OCI-LY7 (cell line): ENCODE measurements around the gene KRTAP26-1. TPM values are rescaled to one million over a fixed set of nuclear protein-coding genes. Genes with fewer than 3 reads are reported as not detected.

Experiments used
- BruUV-seq: library from RNA; stranded (reverse); fragments of 400-500 nt; replicated peaks from 2 replicates; lab custom pipeline; 2021; lab: Mats Ljungman, UMichigan
- CTCF ChIA-PET: fragments of 300-600 bp; sonication (Branson Sonifier 250); formaldehyde crosslinking; loops from one replicate; lab custom pipeline; 2022; ENCODE audit warnings: antibody characterized with exemption; ENCODE audit not compliant: unreplicated experiment; lab: Charles Lee
- POLR2A ChIA-PET: fragments of 300-600 bp; sonication (Branson Sonifier 250); formaldehyde crosslinking; loops from one replicate; lab custom pipeline; 2022; ENCODE audit warnings: antibody characterized with exemption; lab: Charles Lee
- DNase-seq: peaks from one replicate; pipeline ENCODE4 v3.0.0-alpha.2; 2015; ENCODE audit warnings: low spot score
- H2AFZ ChIP-seq: fragments of 200-600 bp; sonication (generic), shearing (Covaris generic); 2 replicates; pipeline ENCODE4 v1.6.1; 2014; ENCODE audit warnings: mild to moderate bottlenecking, antibody characterized with exemption, low read length, moderate library complexity
- H3K27ac ChIP-seq: fragments of 200-600 bp; sonication (generic); 2 replicates; pipeline ENCODE4 v1.5.1; 2014; ENCODE audit warnings: mixed run types, low read depth, mild to moderate bottlenecking, moderate library complexity, low read length, inconsistent platforms; ENCODE audit not compliant: poor library complexity, severe bottlenecking
- H3K36me3 ChIP-seq: fragments of 200-600 bp; sonication (generic); 2 replicates; pipeline ENCODE4 v1.6.1; 2014; ENCODE audit warnings: mild to moderate bottlenecking, antibody characterized with exemption, low read length, moderate library complexity, mixed read lengths; ENCODE audit not compliant: insufficient read depth
- H3K4me1 ChIP-seq: fragments of 200-600 bp; sonication (generic); 2 replicates; pipeline ENCODE4 v1.5.1; 2014; ENCODE audit warnings: mild to moderate bottlenecking, low read length; ENCODE audit not compliant: insufficient read depth, poor library complexity, severe bottlenecking
- H3K4me2 ChIP-seq: fragments of 200-600 bp; sonication (generic); 2 replicates; pipeline ENCODE4 v1.6.1; 2014; ENCODE audit warnings: mild to moderate bottlenecking, low read length
- H3K4me3 ChIP-seq: fragments of 200-600 bp; sonication (generic); 2 replicates; pipeline ENCODE4 v1.5.1; 2014; ENCODE audit warnings: mild to moderate bottlenecking, low read depth, low read length; ENCODE audit not compliant: poor library complexity, severe bottlenecking
- H3K79me2 ChIP-seq: fragments of 200-600 bp; sonication (generic); 2 replicates; pipeline ENCODE4 v1.6.1; 2016; ENCODE audit warnings: low read depth, mild to moderate bottlenecking, low read length, moderate library complexity, mixed read lengths; ENCODE audit not compliant: insufficient read depth
- H3K9me2 ChIP-seq: fragments of 200-600 bp; sonication (generic); 2 replicates; pipeline ENCODE4 v1.6.1; 2016; ENCODE audit warnings: mild to moderate bottlenecking, low read length, mixed read lengths; ENCODE audit not compliant: insufficient read depth
- H3K9me3 ChIP-seq: fragments of 200-600 bp; sonication (generic); 2 replicates; pipeline ENCODE4 v1.6.1; 2014; ENCODE audit warnings: mild to moderate bottlenecking, mixed run types, low read length, mixed read lengths
- H4K20me1 ChIP-seq: fragments of 200-600 bp; sonication (generic); 2 replicates; pipeline ENCODE4 v1.6.1; 2014; ENCODE audit warnings: mild to moderate bottlenecking, antibody characterized with exemption, low read length, moderate library complexity, mixed read lengths; ENCODE audit not compliant: insufficient read depth
- EZH2phosphoT487 ChIP-seq: fragments of 200-600 bp; sonication (generic); IDR thresholded peaks from 2 replicates; pipeline ENCODE4 v1.6.1; 2018; ENCODE audit warnings: low read depth, borderline replicate concordance, mild to moderate bottlenecking, mixed run types, antibody characterized with exemption, low read length, moderate library complexity, mixed read lengths
- intact Hi-C: fragments of 100-400 bp; cut with micrococcal nuclease; formaldehyde crosslinking; loops from one replicate; pipeline ENCODE4 v1.10.0; 2022; ENCODE audit not compliant: unreplicated experiment
- total RNA-seq, 2 experiments: library from RNA; depleted of rRNA in 1 of 2; stranded (reverse); fragments of >200 nt in 1 of 2; shearing (Covaris generic) in 1 of 2; gene quantifications; 2 replicates each; pipeline ENCODE4 v1.2.3, GENCODE V29; 2014 to 2022
- TF ChIP-seq, protein P1 (sequence below): fragments of 200-600 bp; sonication (generic); conservative IDR thresholded peaks from 2 replicates; pipeline ENCODE4 v1.5.1; 2014; ENCODE audit warnings: mild to moderate bottlenecking, antibody characterized with exemption, low read length, moderate library complexity, mixed read lengths

The KRTAP26-1 gene
- total RNA-seq, 2 experiments from 2014 or later = not detected

- Histone ChIP-seq H3K79me2 (no peaks in the 10 kb centered on the region), H3K9me3 (no peaks in the 10 kb centered on the region), H3K4me1 (no peaks in the 10 kb centered on the region), H4K20me1 (no peaks in the 10 kb centered on the region), H3K9me2 (no peaks in the 10 kb centered on the region), H3K4me3 (no peak overlapping the region), H3K36me3 (no peaks in the 10 kb centered on the region), H3K27ac (no peak overlapping the region), H2AFZ (no peak overlapping the region), H3K4me2 (no peak overlapping the region)
- ChIA-PET CTCF (no interaction called here), POLR2A (no interaction called here)
- no TSS peak for BruUV-seq
- intact Hi-C loops = no loop called here
- no peak for TF ChIP-seq EZH2phosphoT487
- TF ChIP-seq, protein P1, sequence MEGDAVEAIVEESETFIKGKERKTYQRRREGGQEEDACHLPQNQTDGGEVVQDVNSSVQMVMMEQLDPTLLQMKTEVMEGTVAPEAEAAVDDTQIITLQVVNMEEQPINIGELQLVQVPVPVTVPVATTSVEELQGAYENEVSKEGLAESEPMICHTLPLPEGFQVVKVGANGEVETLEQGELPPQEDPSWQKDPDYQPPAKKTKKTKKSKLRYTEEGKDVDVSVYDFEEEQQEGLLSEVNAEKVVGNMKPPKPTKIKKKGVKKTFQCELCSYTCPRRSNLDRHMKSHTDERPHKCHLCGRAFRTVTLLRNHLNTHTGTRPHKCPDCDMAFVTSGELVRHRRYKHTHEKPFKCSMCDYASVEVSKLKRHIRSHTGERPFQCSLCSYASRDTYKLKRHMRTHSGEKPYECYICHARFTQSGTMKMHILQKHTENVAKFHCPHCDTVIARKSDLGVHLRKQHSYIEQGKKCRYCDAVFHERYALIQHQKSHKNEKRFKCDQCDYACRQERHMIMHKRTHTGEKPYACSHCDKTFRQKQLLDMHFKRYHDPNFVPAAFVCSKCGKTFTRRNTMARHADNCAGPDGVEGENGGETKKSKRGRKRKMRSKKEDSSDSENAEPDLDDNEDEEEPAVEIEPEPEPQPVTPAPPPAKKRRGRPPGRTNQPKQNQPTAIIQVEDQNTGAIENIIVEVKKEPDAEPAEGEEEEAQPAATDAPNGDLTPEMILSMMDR = no peak
- no peak for DNase-seq
These were observed 48.5 kb downstream of the KRTAP26-1 start for GRCh38 chr21:30271611-30272010.

- H3K9me2 ChIP-seq = no peaks in the 10 kb centered on the region
- TF ChIP-seq, protein P1 = no peak
- no peak for TF ChIP-seq EZH2phosphoT487
- no TSS peak for BruUV-seq
- no peaks in the 10 kb centered on the region for H3K4me1 ChIP-seq
- H3K4me3 ChIP-seq = no peak overlapping the region
- POLR2A ChIA-PET = no interaction called here
- H3K4me2 ChIP-seq = no peak overlapping the region
- CTCF ChIA-PET = no interaction called here
- no peaks in the 10 kb centered on the region for H3K79me2 ChIP-seq
- no peak overlapping the region for H2AFZ ChIP-seq
- no peaks in the 10 kb centered on the region for H3K36me3 ChIP-seq
- no peaks in the 10 kb centered on the region for H3K9me3 ChIP-seq
- intact Hi-C loops = no loop called here
- no peak overlapping the region for H3K27ac ChIP-seq
- no peak for DNase-seq
- H4K20me1 ChIP-seq = no peaks in the 10 kb centered on the region
These were observed 49.0 kb downstream of the KRTAP26-1 start for GRCh38 chr21:30271156-30271555.

- CTCF ChIA-PET = no interaction called here
- intact Hi-C loops = no loop called here
- BruUV-seq = no TSS peak
- Histone ChIP-seq H3K9me2 (no peaks in the 10 kb centered on the region), H3K27ac (no peak overlapping the region), H3K9me3 (no peaks in the 10 kb centered on the region), H2AFZ (no peak overlapping the region), H3K4me3 (no peak overlapping the region), H4K20me1 (no peaks in the 10 kb centered on the region), H3K4me2 (no peak overlapping the region), H3K4me1 (no peaks in the 10 kb centered on the region), H3K36me3 (no peaks in the 10 kb centered on the region), H3K79me2 (no peaks in the 10 kb centered on the region)
- POLR2A ChIA-PET = interaction anchor here (0.7 to 0.9 kb wide), 2 partner anchors 116 to 233 kb away, joined by 3 read pairs; no protein-coding TSS in a partner anchor
- no peak for DNase-seq
- TF ChIP-seq, protein P1 = no peak
- no peak for TF ChIP-seq EZH2phosphoT487
These were observed 50.1 kb downstream of the KRTAP26-1 start for GRCh38 chr21:30269803-30270530.
